C4-2B (cell line): ENCODE results near the gene TOPAZ1.

Source experiments
- H3K27ac ChIP-seq: fragments of 450-650 bp; 2 replicates; pipeline ENCODE4 v1.5.1; 2017
- ZFX ChIP-seq: fragments of 450-650 bp; IDR thresholded peaks from 2 replicates; pipeline ENCODE4 v1.6.1; 2017
- TF ChIP-seq, protein P1 (sequence below): fragments of 450-650 bp; conservative IDR thresholded peaks from 2 replicates; pipeline ENCODE4 v1.5.1; 2017; ENCODE audit warnings: mild to moderate bottlenecking

Gene TOPAZ1

GRCh38 chr3:44272191-44272590, 30.5 kb downstream of the TOPAZ1 start:
- H3K27ac ChIP-seq = no peak overlapping the region
- no peak for TF ChIP-seq ZFX
- TF ChIP-seq, protein P1, sequence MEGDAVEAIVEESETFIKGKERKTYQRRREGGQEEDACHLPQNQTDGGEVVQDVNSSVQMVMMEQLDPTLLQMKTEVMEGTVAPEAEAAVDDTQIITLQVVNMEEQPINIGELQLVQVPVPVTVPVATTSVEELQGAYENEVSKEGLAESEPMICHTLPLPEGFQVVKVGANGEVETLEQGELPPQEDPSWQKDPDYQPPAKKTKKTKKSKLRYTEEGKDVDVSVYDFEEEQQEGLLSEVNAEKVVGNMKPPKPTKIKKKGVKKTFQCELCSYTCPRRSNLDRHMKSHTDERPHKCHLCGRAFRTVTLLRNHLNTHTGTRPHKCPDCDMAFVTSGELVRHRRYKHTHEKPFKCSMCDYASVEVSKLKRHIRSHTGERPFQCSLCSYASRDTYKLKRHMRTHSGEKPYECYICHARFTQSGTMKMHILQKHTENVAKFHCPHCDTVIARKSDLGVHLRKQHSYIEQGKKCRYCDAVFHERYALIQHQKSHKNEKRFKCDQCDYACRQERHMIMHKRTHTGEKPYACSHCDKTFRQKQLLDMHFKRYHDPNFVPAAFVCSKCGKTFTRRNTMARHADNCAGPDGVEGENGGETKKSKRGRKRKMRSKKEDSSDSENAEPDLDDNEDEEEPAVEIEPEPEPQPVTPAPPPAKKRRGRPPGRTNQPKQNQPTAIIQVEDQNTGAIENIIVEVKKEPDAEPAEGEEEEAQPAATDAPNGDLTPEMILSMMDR = no peak

GRCh38 chr3:44277925-44278324, 36.2 kb downstream of the TOPAZ1 start:
- TF ChIP-seq, protein P1 = no peak
- no peak for TF ChIP-seq ZFX
- H3K27ac ChIP-seq = no peak overlapping the region

DNA sequence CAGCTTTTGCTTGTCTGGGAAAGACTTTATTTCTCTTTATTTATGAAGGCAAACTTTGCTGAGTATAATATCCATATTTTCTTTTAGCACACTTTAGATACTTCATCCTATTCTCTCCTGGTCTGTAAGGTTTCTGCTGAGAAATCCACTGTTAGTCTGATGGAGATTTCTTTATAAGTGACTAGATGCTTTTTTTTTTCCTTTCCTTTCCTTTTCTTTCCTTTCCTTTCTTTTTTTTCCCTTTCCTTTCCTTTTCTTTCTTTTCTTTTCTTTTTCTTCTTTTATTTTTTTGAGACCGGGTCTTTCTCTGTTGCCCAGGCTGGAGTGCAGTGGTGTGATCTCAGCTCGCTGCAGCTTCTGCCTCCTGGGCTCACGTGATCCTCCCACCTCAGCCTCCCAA, 38.4 kb downstream of the TOPAZ1 start:
- H3K27ac ChIP-seq = no peak overlapping the region
- no peak for TF ChIP-seq ZFX
- TF ChIP-seq, protein P1 = no peak

DNA sequence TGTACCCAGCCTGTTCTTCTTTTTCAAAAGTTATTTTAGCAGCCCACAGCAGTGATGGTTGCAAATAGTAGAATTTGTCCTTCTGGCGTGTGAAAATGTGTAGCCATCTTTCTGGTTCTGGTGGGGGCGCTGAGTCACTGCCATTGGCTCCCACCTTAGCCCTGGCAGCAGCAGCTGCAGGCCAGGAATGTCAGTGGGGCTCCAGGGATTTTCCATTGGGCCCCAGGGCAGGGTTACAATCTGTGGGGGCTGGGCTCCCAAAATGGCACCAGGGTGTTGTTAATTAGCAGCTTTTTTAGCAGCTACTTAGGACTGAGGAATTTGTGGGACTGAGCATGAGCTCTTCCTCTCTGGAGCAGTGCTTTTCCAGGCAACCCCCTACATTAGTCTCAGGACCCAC, 38.9 kb downstream of the TOPAZ1 start:
- TF ChIP-seq, protein P1 = no peak
- TF ChIP-seq ZFX = no peak
- H3K27ac ChIP-seq = no peak overlapping the region

DNA sequence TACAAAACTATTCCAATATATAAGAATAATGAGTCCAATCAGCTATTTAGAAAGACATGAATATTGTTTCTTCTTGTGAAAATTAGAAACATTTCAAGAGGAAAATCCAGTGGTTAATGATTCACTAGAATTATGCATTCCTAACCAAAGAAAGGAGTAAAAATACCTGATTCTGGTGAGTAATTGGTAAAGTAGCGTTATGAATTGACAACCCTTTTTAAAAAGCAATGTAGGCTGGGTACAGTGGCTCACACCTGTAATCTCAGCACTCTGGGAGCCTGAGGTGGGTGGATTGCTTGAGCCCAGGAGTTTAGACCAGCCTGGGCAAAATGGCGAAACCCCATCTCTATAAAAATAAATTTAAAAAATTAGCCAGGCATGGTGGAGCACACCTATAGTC, 43.3 kb downstream of the TOPAZ1 start:
- no peak overlapping the region for H3K27ac ChIP-seq
- TF ChIP-seq, protein P1 = no peak
- TF ChIP-seq ZFX = no peak

DNA sequence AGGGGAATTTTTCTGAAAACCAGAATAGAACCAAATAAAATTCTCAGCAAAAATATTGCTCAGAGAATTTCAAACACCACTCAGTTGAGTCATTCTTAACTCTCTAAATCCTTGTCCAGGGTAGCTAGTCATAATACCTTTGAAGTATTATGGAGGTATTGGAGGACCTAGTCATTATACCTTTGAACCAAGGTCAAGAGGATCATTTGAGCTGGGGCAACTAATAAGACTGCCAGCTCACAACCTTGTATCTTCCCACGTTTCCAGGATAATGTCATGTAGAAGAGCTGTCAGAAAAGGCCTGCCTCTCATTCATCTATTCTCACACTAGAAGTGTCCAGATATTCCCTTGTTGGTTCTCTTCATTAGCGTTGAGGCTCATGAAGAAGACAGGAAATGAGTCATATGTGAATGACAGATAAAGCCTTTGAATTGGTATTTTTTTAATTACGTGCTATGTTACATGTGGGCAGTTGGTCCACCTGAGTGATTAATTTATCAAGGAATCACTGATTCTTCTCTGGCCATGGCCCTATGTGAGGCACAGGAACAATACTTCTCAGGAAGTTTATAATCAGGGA, 48.3 kb downstream of the TOPAZ1 start:
- TF ChIP-seq ZFX = no peak
- TF ChIP-seq, protein P1 = no peak
- no peak overlapping the region for H3K27ac ChIP-seq

DNA sequence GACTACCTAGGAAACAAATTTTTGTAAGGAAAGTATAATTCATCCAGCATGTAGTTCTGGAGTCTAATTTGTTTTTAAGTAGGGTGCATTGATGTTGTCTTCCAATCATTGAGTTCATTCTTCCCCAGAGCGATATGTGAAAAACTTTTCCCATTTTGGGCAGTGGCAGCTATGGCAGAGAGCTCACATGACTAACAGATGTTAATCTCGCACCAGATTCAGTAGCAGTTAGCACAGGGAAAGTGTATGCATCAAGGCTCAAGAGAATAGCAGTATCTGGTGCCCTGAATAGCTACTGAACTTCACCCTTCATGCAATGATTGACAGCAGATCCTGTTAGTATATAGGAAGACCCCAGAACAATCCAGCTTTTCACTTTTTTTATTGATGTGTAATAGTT, 50.6 kb downstream of the TOPAZ1 start:
- no peak overlapping the region for H3K27ac ChIP-seq
- TF ChIP-seq, protein P1 = no peak
- TF ChIP-seq ZFX = no peak
